ENCODE measurements around the gene FLG2. TPM values are rescaled to one million over a fixed set of nuclear protein-coding genes. Genes with fewer than 3 reads are reported as not detected.
"Not testable (repeated sequence)": the region's sequence is repeated elsewhere in the genome, so short reads cannot be mapped to it uniquely, and the experiment has no call there.

The FLG2 gene
- total and polyA plus RNA-seq, 4 donors: not detected

GRCh38 chr1:152307970-152308369 is 51.8 kb downstream of the FLG2 start:
- H3K36me3 ChIP-seq (ENCODE audit: control insufficient read depth in 1 of 2, insufficient read depth in 2 of 2, low read length in 1 of 2); intact Hi-C loops (cut with DNase I); H3K27me3 ChIP-seq (ENCODE audit: control insufficient read depth in 1 of 2, insufficient read depth in 2 of 2, low read length in 1 of 2); H3K4me1 ChIP-seq (ENCODE audit: control insufficient read depth in 1 of 2, insufficient read depth in 2 of 2, low read length in 2 of 2); ATAC-seq (ENCODE audit: low FRiP score); H3K27ac ChIP-seq (ENCODE audit: low read depth in 1 of 2, low read length in 2 of 2); H3K4me3 ChIP-seq (ENCODE audit: low read length in 2 of 2): not testable (repeated sequence)
- WGBS, 2 donors: 91 to 94% methylated on average over 8 of the region's 8 CpGs
- peaks cover 11% of the 10 kb centered on the region for H3K9me3 ChIP-seq (ENCODE audit: control insufficient read depth, low read length)
- DNase-seq: peak in 1 of 2 donors; percentile 25

GRCh38 chr1:152306123-152306522 is 53.7 kb downstream of the FLG2 start:
- H3K27me3 ChIP-seq (ENCODE audit: control insufficient read depth in 1 of 2, insufficient read depth in 2 of 2, low read length in 1 of 2); H3K27ac ChIP-seq (ENCODE audit: low read depth in 1 of 2, low read length in 2 of 2); H3K4me3 ChIP-seq (ENCODE audit: low read length in 2 of 2); H3K36me3 ChIP-seq (ENCODE audit: control insufficient read depth in 1 of 2, insufficient read depth in 2 of 2, low read length in 1 of 2); ATAC-seq (ENCODE audit: low FRiP score); H3K4me1 ChIP-seq (ENCODE audit: control insufficient read depth in 1 of 2, insufficient read depth in 2 of 2, low read length in 2 of 2); DNase-seq; intact Hi-C loops (cut with DNase I): not testable (repeated sequence)
- peaks cover 11% of the 10 kb centered on the region for H3K9me3 ChIP-seq (ENCODE audit: control insufficient read depth, low read length)
- WGBS, 2 donors: 91 to 94% methylated on average over 7 to 10 of the region's 10 CpGs

- H3K27ac ChIP-seq (ENCODE audit: low read depth in 1 of 2, low read length in 2 of 2); H3K9me3 ChIP-seq (ENCODE audit: control insufficient read depth, low read length); H3K36me3 ChIP-seq (ENCODE audit: control insufficient read depth in 1 of 2, insufficient read depth in 2 of 2, low read length in 1 of 2); ATAC-seq (ENCODE audit: low FRiP score); intact Hi-C loops (cut with DNase I); H3K27me3 ChIP-seq (ENCODE audit: control insufficient read depth in 1 of 2, insufficient read depth in 2 of 2, low read length in 1 of 2); H3K4me3 ChIP-seq (ENCODE audit: low read length in 2 of 2); H3K4me1 ChIP-seq (ENCODE audit: control insufficient read depth in 1 of 2, insufficient read depth in 2 of 2, low read length in 2 of 2): not testable (repeated sequence)
- WGBS, 2 donors: 93 to 95% methylated on average over 12 of the region's 12 CpGs
- peak in 1 of 2 donors; percentile 56 for DNase-seq
Observed at GRCh38 chr1:152304773-152305172, 55.0 kb downstream of the FLG2 start.

- DNase-seq: peak in 1 of 2 donors; percentile 50
- H3K27me3 ChIP-seq (ENCODE audit: control insufficient read depth in 1 of 2, insufficient read depth in 2 of 2, low read length in 1 of 2); H3K9me3 ChIP-seq (ENCODE audit: control insufficient read depth, low read length); H3K36me3 ChIP-seq (ENCODE audit: control insufficient read depth in 1 of 2, insufficient read depth in 2 of 2, low read length in 1 of 2); H3K27ac ChIP-seq (ENCODE audit: low read depth in 1 of 2, low read length in 2 of 2); H3K4me3 ChIP-seq (ENCODE audit: low read length in 2 of 2); intact Hi-C loops (cut with DNase I); H3K4me1 ChIP-seq (ENCODE audit: control insufficient read depth in 1 of 2, insufficient read depth in 2 of 2, low read length in 2 of 2); ATAC-seq (ENCODE audit: low FRiP score): not testable (repeated sequence)
- WGBS, 2 donors: 92 to 96% methylated on average over 22 to 24 of the region's 25 CpGs
Observed at GRCh38 chr1:152303139-152303872, 56.5 kb downstream of the FLG2 start.

Other genes with a start within 250 kb of the FLG2 start
- under 1 TPM; 0.16 to 0.27 TPM for gene TCHH, start 244.6 kb downstream of the FLG2 start, total RNA-seq
- under 1 TPM in 1 of 2 donors, not detected in 1; 0.13 TPM for gene TCHH, start 244.6 kb downstream of the FLG2 start, polyA plus RNA-seq
- gene RPTN, start 200.8 kb downstream of the FLG2 start, total RNA-seq: not detected
- not detected for gene RPTN, start 200.8 kb downstream of the FLG2 start, polyA plus RNA-seq
- gene HRNR, start 135.8 kb downstream of the FLG2 start, total RNA-seq: not detected
- not detected for gene HRNR, start 135.8 kb downstream of the FLG2 start, polyA plus RNA-seq
- under 1 TPM in 1 of 2 donors, not detected in 1; 0.03 TPM for gene FLG, start 34.8 kb downstream of the FLG2 start, total RNA-seq
- under 1 TPM; under 0.01 to 0.03 TPM for gene FLG, start 34.8 kb downstream of the FLG2 start, polyA plus RNA-seq
- not detected for gene CRNN, start 54.3 kb upstream of the FLG2 start, total RNA-seq
- gene CRNN, start 54.3 kb upstream of the FLG2 start, polyA plus RNA-seq: 1 to 10 TPM; 1.4 to 3.0 TPM
- gene LCE5A, start 150.8 kb upstream of the FLG2 start, total RNA-seq: not detected
- under 1 TPM in 1 of 2 donors, not detected in 1; 0.15 TPM for gene LCE5A, start 150.8 kb upstream of the FLG2 start, polyA plus RNA-seq
- not detected for gene CRCT1, start 154.5 kb upstream of the FLG2 start, total RNA-seq
- gene CRCT1, start 154.5 kb upstream of the FLG2 start, polyA plus RNA-seq: 1 to 10 TPM in 1 of 2 donors, under 1 TPM in 1; 0.18 to 1.1 TPM
- gene LCE3E, start 206.8 kb upstream of the FLG2 start, total RNA-seq: not detected
- not detected for gene LCE3E, start 206.8 kb upstream of the FLG2 start, polyA plus RNA-seq
- gene LCE3D, start 220.5 kb upstream of the FLG2 start, total RNA-seq: not detected
- not detected for gene LCE3D, start 220.5 kb upstream of the FLG2 start, polyA plus RNA-seq
- not detected for gene LCE3C, start 240.2 kb upstream of the FLG2 start, total RNA-seq
- not detected for gene LCE3C, start 240.2 kb upstream of the FLG2 start, polyA plus RNA-seq